ENCODE data around the gene DAP. TPM values are rescaled to one million over a fixed set of nuclear protein-coding genes. Genes with fewer than 3 reads are reported as not detected.
A peak's percentile ranks its signal among the peaks of the same experiment; 100 is the strongest.

Gene DAP
- polyA plus RNA-seq, 2 of the 4 experiments (the other 2 are of a cell fraction): 24.2 to 54.9 TPM

- no peak for TF ChIP-seq ELK1 (IDR thresholded peaks at IDR 0.05; ENCODE audit: low read depth, low read length)
Measured at GRCh38 chr5:10768328-10768899, 7.4 kb upstream of the DAP start (continued).

GRCh38 chr5:10762776-10763500 is 1.9 kb upstream of the DAP start:
- no peak for ATAC-seq
- H3K4me3 ChIP-seq: no peak overlapping the region
- ChIA-PET POLR2A (no interaction called here), CTCF (no interaction called here)
- no peak overlapping the region for H3K27ac ChIP-seq
- H3K4me2 ChIP-seq: no peak overlapping the region
- DNase-seq (ENCODE audit: low read depth in 1 of 2, low spot score in 1 of 2): no peak
- FAIRE-seq: no peak
- no peak for TF ChIP-seq NPAS2 (CRISPR knock-in tag; IDR thresholded peaks at IDR 0.05; ENCODE audit: borderline replicate concordance)
- no peak for TF ChIP-seq JUN (IDR thresholded peaks at IDR 0.05)
- no peak for TF ChIP-seq GATA3 (IDR thresholded peaks at IDR 0.05; ENCODE audit: borderline replicate concordance)
- TF ChIP-seq JUNB (IDR thresholded peaks at IDR 0.05): no peak
- TF ChIP-seq CBX2 (IDR thresholded peaks at IDR 0.05; ENCODE audit: borderline replicate concordance, low read depth): no peak
- no peak for TF ChIP-seq PBX3 (IDR thresholded peaks at IDR 0.05)
- TF ChIP-seq SREBF2 (IDR thresholded peaks at IDR 0.05): no peak
- TF ChIP-seq POLR2AphosphoS2 (conservative IDR thresholded peaks at IDR 0.05; ENCODE audit: low read length): no peak
- TF ChIP-seq ZSCAN20 (CRISPR knock-in tag; IDR thresholded peaks at IDR 0.05): no peak
- TF ChIP-seq RFX5 (IDR thresholded peaks at IDR 0.05): no peak
- TF ChIP-seq TP53 (CRISPR knock-in tag; IDR thresholded peaks at IDR 0.05): no peak
- 84% methylated on average over 10 of the region's 10 CpGs for WGBS (ENCODE audit: missing lambda C conversion rate)
- no peaks in the 10 kb centered on the region for H3K9me3 ChIP-seq
- H3K4me1 ChIP-seq: peaks cover 6% of the 10 kb centered on the region

- FAIRE-seq: no peak
- WGBS (ENCODE audit: missing lambda C conversion rate): 94% methylated on average over 17 of the region's 17 CpGs
Measured at GRCh38 chr5:10761933-10762775, 1.1 kb upstream of the DAP start.

More at GRCh38 chr5:10761933-10762775, 1.1 kb upstream of the DAP start:
- no peak for ATAC-seq
- H3K9me3 ChIP-seq: no peaks in the 10 kb centered on the region
- H3K4me2 ChIP-seq: peak overlapping the region; percentile 73
- DNase-seq (ENCODE audit: low read depth in 1 of 2, low spot score in 1 of 2): no peak
- ChIA-PET CTCF (no interaction called here), POLR2A (no interaction called here)
- H3K27ac ChIP-seq: peak overlapping the region; percentile 73 to 97; a peak in 4 of 6 replicates
- TF ChIP-seq HMGXB4 (CRISPR knock-in tag; IDR thresholded peaks at IDR 0.05; ENCODE audit: borderline replicate concordance): no peak
- peaks cover 6% of the 10 kb centered on the region for H3K4me1 ChIP-seq
- H3K4me3 ChIP-seq: peak overlapping the region; percentile 98; the same call in 2 of the 3 replicates

Measured in A549 (cell line).